Neuronal stem cell (in vitro differentiated cells): ENCODE data around the gene MTRR.
"Not testable (repeated sequence)": the region's sequence is repeated elsewhere in the genome, so short reads cannot be mapped to it uniquely, and the experiment has no call there.

Source experiments
- DNase-seq: peaks from one replicate; pipeline ENCODE4 v3.0.0-alpha.2; 2013; ENCODE audit warnings: low spot score
- H2AFZ ChIP-seq: one replicate; pipeline ENCODE4 v1.6.1; 2013; ENCODE audit warnings: mild to moderate bottlenecking, low read length, inconsistent platforms
- H2AK5ac ChIP-seq: 2 replicates; pipeline ENCODE4 v1.6.1; 2013; ENCODE audit warnings: low read depth, mild to moderate bottlenecking, inconsistent platforms, low read length, moderate library complexity, mixed read lengths
- H2BK120ac ChIP-seq: 2 replicates; pipeline ENCODE4 v1.6.1; 2013; ENCODE audit warnings: low read depth, mild to moderate bottlenecking, inconsistent platforms, low read length, moderate library complexity, mixed read lengths
- H2BK12ac ChIP-seq: one replicate; pipeline ENCODE4 v1.6.1; 2013; ENCODE audit warnings: low read length, inconsistent platforms
- H2BK15ac ChIP-seq: 2 replicates; pipeline ENCODE4 v1.6.1; 2013; ENCODE audit warnings: mild to moderate bottlenecking, low read length, inconsistent platforms, mixed read lengths
- H2BK5ac ChIP-seq: one replicate; pipeline ENCODE4 v1.6.1; 2013; ENCODE audit warnings: inconsistent platforms, mild to moderate bottlenecking, low read length, moderate library complexity
- H3K14ac ChIP-seq: one replicate; pipeline ENCODE4 v1.6.1; 2013; ENCODE audit warnings: low read length, inconsistent platforms
- H3K18ac ChIP-seq: 2 replicates; pipeline ENCODE4 v1.6.1; 2013; ENCODE audit warnings: low read length, inconsistent platforms
- H3K23ac ChIP-seq: 2 replicates; pipeline ENCODE4 v1.6.1; 2013; ENCODE audit warnings: low read depth, mild to moderate bottlenecking, mixed read lengths, low read length, inconsistent platforms; ENCODE audit not compliant: poor library complexity
- H3K27ac ChIP-seq: replicated peaks from 3 replicates; pipeline ENCODE4 v1.5.1; 2013; ENCODE audit warnings: low read length, inconsistent platforms
- H3K27me3 ChIP-seq, 3 experiments: 2 replicates each; pipeline ENCODE4 v1.6.1; 2013; ENCODE audit warnings: low read length in 3 of 3, mild to moderate bottlenecking in 2 of 3, inconsistent platforms in 1 of 3, low read depth in 1 of 3, mixed read lengths in 1 of 3, moderate library complexity in 1 of 3; ENCODE audit not compliant: control insufficient read depth in 3 of 3, insufficient read depth in 3 of 3
- H3K36me3 ChIP-seq, 2 donors: replicated peaks in 1 of 2; 2 replicates each; pipeline ENCODE4 v1.6.1; 2013; ENCODE audit warnings: low read length in 2 of 2; ENCODE audit not compliant: control insufficient read depth in 2 of 2, insufficient read depth in 2 of 2
- H3K4ac ChIP-seq: 2 replicates; pipeline ENCODE4 v1.6.1; 2013; ENCODE audit warnings: inconsistent platforms, mild to moderate bottlenecking, low read length, moderate library complexity
- H3K4me1 ChIP-seq, 2 donors: 1 replicate in 1 of 2; 2 replicates in 1 of 2; pipeline ENCODE4 v1.6.1; 2013; ENCODE audit warnings: low read length in 2 of 2, low read depth in 1 of 2; ENCODE audit not compliant: control insufficient read depth in 2 of 2, insufficient read depth in 1 of 2
- H3K4me2 ChIP-seq: one replicate; pipeline ENCODE4 v1.6.1; 2013; ENCODE audit warnings: mild to moderate bottlenecking, low read length, inconsistent platforms; ENCODE audit not compliant: insufficient read depth, poor library complexity, severe bottlenecking
- H3K4me3 ChIP-seq, 2 donors: 2 replicates each; pipeline ENCODE4 v1.5.1; 2013; ENCODE audit warnings: low read length in 2 of 2, mild to moderate bottlenecking in 2 of 2, inconsistent platforms in 1 of 2, moderate library complexity in 1 of 2
- H3K79me1 ChIP-seq: one replicate; pipeline ENCODE4 v1.6.1; 2013; ENCODE audit warnings: low read depth, mild to moderate bottlenecking, inconsistent platforms, low read length, moderate library complexity
- H3K9ac ChIP-seq: one replicate; pipeline ENCODE4 v1.6.1; 2013; ENCODE audit warnings: mild to moderate bottlenecking, low read depth, low read length, inconsistent platforms; ENCODE audit not compliant: poor library complexity
- H3K9me3 ChIP-seq, 2 donors: replicated peaks in 1 of 2; 2 replicates each; pipeline versions ENCODE3 to v1.6.1; 2013; ENCODE audit warnings: low read length in 2 of 2, mild to moderate bottlenecking in 2 of 2, inconsistent platforms in 1 of 2, low read depth in 1 of 2, mixed read lengths in 1 of 2, moderate library complexity in 1 of 2; ENCODE audit not compliant: control insufficient read depth in 2 of 2, insufficient read depth in 1 of 2
- H4K8ac ChIP-seq: one replicate; pipeline ENCODE4 v1.6.1; 2013; ENCODE audit warnings: low read depth, mild to moderate bottlenecking, inconsistent platforms, low read length, moderate library complexity
- H4K91ac ChIP-seq: one replicate; pipeline ENCODE4 v1.6.1; 2013; ENCODE audit warnings: low read length, low read depth, mild to moderate bottlenecking, inconsistent platforms; ENCODE audit not compliant: poor library complexity
- WGBS, 2 donors: extraction: QIAGEN DNeasy Blood & Tissue Kit; methylation state at CpG; one replicate each; pipeline ENCODE4 v1.1.7; 2013; ENCODE audit warnings: missing lambda C conversion rate in 2 of 2, mixed read lengths in 1 of 2; ENCODE audit not compliant: insufficient read length in 2 of 2, insufficient replicate concordance in 1 of 2; ENCODE audit errors: extremely low coverage in 2 of 2; 5-methylcytosine and 5-hydroxymethylcytosine counted together

The MTRR gene

GRCh38 chr5:7907612-7908011 lies 38.7 kb downstream of the MTRR start:
- H3K18ac ChIP-seq = no peak overlapping the region
- H3K4me2 ChIP-seq = no peak overlapping the region
- H2AFZ ChIP-seq = no peak overlapping the region
- no peak overlapping the region for H2BK12ac ChIP-seq
- peaks cover 4 to 19% of the 10 kb centered on the region in 2 donors for H3K9me3 ChIP-seq
- H3K79me1 ChIP-seq = no peaks in the 10 kb centered on the region
- H2BK5ac ChIP-seq = no peak overlapping the region
- H3K4me3 ChIP-seq = no peak overlapping the region
- H3K27me3 ChIP-seq = no peaks in the 10 kb centered on the region
- H2AK5ac ChIP-seq = no peak overlapping the region
- H3K36me3 ChIP-seq = peaks cover 2 to 47% of the 10 kb centered on the region in 2 donors
- no CpG with 5 or more reads among the region's 1 CpG for WGBS, 2 donors
- H2BK15ac ChIP-seq = no peak overlapping the region
- H4K8ac ChIP-seq = no peak overlapping the region
- no peak overlapping the region for H2BK120ac ChIP-seq
- H3K27ac ChIP-seq = no peak overlapping the region
- no peak for DNase-seq
- no peak overlapping the region for H3K23ac ChIP-seq
- no peak overlapping the region for H4K91ac ChIP-seq
- H3K4ac ChIP-seq = no peak overlapping the region
- no peak overlapping the region for H3K9ac ChIP-seq
- no peaks in the 10 kb centered on the region for H3K4me1 ChIP-seq
- no peak overlapping the region for H3K14ac ChIP-seq

GRCh38 chr5:7908317-7908716 lies 39.4 kb downstream of the MTRR start:
- Histone ChIP-seq H2BK120ac (no peak overlapping the region), H2BK5ac (no peak overlapping the region)
- WGBS, 2 donors = no CpG with 5 or more reads among the region's 1 CpG

GRCh38 chr5:7910738-7911428 lies 41.9 kb downstream of the MTRR start:
- no peak overlapping the region for H3K4me2 ChIP-seq

More at GRCh38 chr5:7908317-7908716, 39.4 kb downstream of the MTRR start:
- DNase-seq = no peak
- H3K4me2 ChIP-seq = no peak overlapping the region
- no peak overlapping the region for H2AK5ac ChIP-seq
- H2BK12ac ChIP-seq = no peak overlapping the region
- no peaks in the 10 kb centered on the region for H3K79me1 ChIP-seq
- peaks cover 2 to 40% of the 10 kb centered on the region in 2 donors for H3K36me3 ChIP-seq
- H3K23ac ChIP-seq = no peak overlapping the region
- H3K4me1 ChIP-seq = no peaks in the 10 kb centered on the region
- H3K27me3 ChIP-seq = no peaks in the 10 kb centered on the region
- peaks cover 4 to 19% of the 10 kb centered on the region in 2 donors for H3K9me3 ChIP-seq
- no peak overlapping the region for H3K9ac ChIP-seq
- no peak overlapping the region for H3K27ac ChIP-seq
- H3K14ac ChIP-seq = no peak overlapping the region
- no peak overlapping the region for H4K91ac ChIP-seq
- H3K4ac ChIP-seq = no peak overlapping the region
- no peak overlapping the region for H3K4me3 ChIP-seq
- H2BK15ac ChIP-seq = no peak overlapping the region
- H2AFZ ChIP-seq = no peak overlapping the region
- no peak overlapping the region for H4K8ac ChIP-seq
- no peak overlapping the region for H3K18ac ChIP-seq

GRCh38 chr5:7911429-7911771 lies 42.5 kb downstream of the MTRR start:
- H4K91ac ChIP-seq, DNase-seq, H2BK12ac ChIP-seq, H3K4ac ChIP-seq, H4K8ac ChIP-seq, H3K4me2 ChIP-seq, H3K4me3 ChIP-seq, H3K27ac ChIP-seq, H3K14ac ChIP-seq, H2AK5ac ChIP-seq, H2BK15ac ChIP-seq, H3K9ac ChIP-seq, H3K18ac ChIP-seq, H3K27me3 ChIP-seq, H2BK120ac ChIP-seq, H3K23ac ChIP-seq, H2BK5ac ChIP-seq, H2AFZ ChIP-seq, H3K79me1 ChIP-seq, H3K4me1 ChIP-seq: not testable (repeated sequence)
- no CpG with 5 or more reads among the region's 3 CpGs for WGBS, 2 donors
- Histone ChIP-seq H3K9me3 (peaks cover 4 to 19% of the 10 kb centered on the region in 2 donors), H3K36me3 (peaks cover 2 to 12% of the 10 kb centered on the region in 2 donors)

More at GRCh38 chr5:7910738-7911428, 41.9 kb downstream of the MTRR start:
- H3K4ac ChIP-seq = no peak overlapping the region
- no peaks in the 10 kb centered on the region for H3K79me1 ChIP-seq
- no peak overlapping the region for H3K18ac ChIP-seq
- no peak overlapping the region for H3K9ac ChIP-seq
- H2AK5ac ChIP-seq = no peak overlapping the region
- no peak overlapping the region for H2BK120ac ChIP-seq
- H3K14ac ChIP-seq = no peak overlapping the region
- H2AFZ ChIP-seq = no peak overlapping the region
- DNase-seq = no peak
- peaks cover 2 to 16% of the 10 kb centered on the region in 2 donors for H3K36me3 ChIP-seq
- no CpG with 5 or more reads among the region's 2 CpGs for WGBS, 2 donors
- H3K4me3 ChIP-seq = no peak overlapping the region
- no peaks in the 10 kb centered on the region for H3K27me3 ChIP-seq
- H3K4me1 ChIP-seq = no peaks in the 10 kb centered on the region
- H2BK12ac ChIP-seq = no peak overlapping the region
- H3K23ac ChIP-seq = no peak overlapping the region
- H4K91ac ChIP-seq = no peak overlapping the region
- H4K8ac ChIP-seq = no peak overlapping the region
- H2BK15ac ChIP-seq = no peak overlapping the region
- peaks cover 4 to 19% of the 10 kb centered on the region in 2 donors for H3K9me3 ChIP-seq
- no peak overlapping the region for H3K27ac ChIP-seq
- H2BK5ac ChIP-seq = no peak overlapping the region
